ENCODE results near the gene ZNF628. TPM values are rescaled to one million over a fixed set of nuclear protein-coding genes. Genes with fewer than 3 reads are reported as not detected.
A peak's percentile ranks its signal among the peaks of the same experiment; 100 is the strongest.

ZNF628 gene
- total RNA-seq, 3 donors from 2014 or later = 2.1 to 4.4 (median 4.3) TPM

DNA sequence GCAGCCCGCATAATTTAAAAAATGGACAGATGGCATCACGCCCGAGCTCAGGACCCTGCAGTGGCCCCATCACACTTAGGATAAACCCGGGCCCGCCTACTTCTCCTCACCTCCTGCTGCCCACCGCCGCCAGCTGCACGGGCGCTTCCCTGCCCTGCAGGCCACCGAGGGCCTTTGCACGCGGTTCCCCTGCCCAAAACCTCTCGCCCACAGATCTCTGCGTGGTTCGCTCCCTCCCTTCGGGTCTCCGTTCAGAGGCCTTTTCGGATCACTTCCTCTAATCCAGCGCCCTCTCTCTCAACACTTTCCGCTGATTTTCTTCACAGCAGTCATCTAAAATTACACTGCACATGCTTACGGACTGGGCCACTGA is 35.1 kb upstream of the ZNF628 start:
- intact Hi-C loops (cut with DNase I; ENCODE audit: low total_unique reads) = no loop called here
- H3K27me3 ChIP-seq = peaks cover 20 to 88% of the 10 kb centered on the region in 2 donors

DNA sequence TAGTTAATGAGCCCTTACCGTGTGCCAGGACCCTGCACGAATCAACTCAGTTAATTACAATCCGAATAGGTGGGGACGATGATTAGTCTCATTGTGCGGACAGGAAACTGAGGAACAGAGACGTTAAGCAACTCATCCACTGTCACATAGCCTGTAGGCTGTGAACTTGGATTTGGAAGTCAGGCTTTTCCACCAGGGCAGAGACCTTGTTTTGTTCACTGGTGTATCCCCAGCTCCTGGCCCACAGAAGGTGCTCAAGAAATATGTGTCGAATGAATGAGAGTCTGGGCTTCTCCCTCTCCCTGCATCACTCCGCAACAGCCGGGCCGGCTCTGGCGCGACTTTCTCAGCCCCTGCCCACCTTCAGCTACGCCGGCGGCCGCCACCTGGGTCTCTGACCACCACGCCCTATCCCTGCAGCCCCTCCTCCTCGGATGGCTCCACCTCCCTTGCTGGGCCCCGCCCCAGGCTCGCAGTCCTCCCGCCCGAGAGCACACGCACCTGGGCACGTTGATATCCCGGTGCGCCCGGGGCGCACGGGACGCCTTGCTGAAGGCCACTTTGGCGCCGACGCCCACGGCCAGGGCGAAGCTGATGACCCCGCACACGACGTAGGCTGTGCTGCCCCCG is 34.6 kb upstream of the ZNF628 start:
- H3K9me3 ChIP-seq = no peaks in the 10 kb centered on the region
- no peak overlapping the region for H3K27ac ChIP-seq
- no peaks in the 10 kb centered on the region for H3K4me1 ChIP-seq
- peaks cover 20 to 85% of the 10 kb centered on the region in 2 donors for H3K27me3 ChIP-seq
- intact Hi-C loops (cut with DNase I; ENCODE audit: low total_unique reads) = no loop called here
- H3K36me3 ChIP-seq = no peaks in the 10 kb centered on the region
- H3K4me3 ChIP-seq = peak overlapping the region in 1 of 3 donors; percentile 46
- no peak for DNase-seq (ENCODE audit: low spot score in 2 of 2)
- TF ChIP-seq POLR2AphosphoS5 (IDR thresholded peaks at IDR 0.05) (no peak), POLR2A (IDR thresholded peaks at IDR 0.05) (no peak)
- TF ChIP-seq, protein P1, sequence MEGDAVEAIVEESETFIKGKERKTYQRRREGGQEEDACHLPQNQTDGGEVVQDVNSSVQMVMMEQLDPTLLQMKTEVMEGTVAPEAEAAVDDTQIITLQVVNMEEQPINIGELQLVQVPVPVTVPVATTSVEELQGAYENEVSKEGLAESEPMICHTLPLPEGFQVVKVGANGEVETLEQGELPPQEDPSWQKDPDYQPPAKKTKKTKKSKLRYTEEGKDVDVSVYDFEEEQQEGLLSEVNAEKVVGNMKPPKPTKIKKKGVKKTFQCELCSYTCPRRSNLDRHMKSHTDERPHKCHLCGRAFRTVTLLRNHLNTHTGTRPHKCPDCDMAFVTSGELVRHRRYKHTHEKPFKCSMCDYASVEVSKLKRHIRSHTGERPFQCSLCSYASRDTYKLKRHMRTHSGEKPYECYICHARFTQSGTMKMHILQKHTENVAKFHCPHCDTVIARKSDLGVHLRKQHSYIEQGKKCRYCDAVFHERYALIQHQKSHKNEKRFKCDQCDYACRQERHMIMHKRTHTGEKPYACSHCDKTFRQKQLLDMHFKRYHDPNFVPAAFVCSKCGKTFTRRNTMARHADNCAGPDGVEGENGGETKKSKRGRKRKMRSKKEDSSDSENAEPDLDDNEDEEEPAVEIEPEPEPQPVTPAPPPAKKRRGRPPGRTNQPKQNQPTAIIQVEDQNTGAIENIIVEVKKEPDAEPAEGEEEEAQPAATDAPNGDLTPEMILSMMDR (IDR thresholded peaks at IDR 0.05) = no peak

More for the DNA sequence above, 35.1 kb upstream of the ZNF628 start:
- Histone ChIP-seq H3K27ac (no peak overlapping the region), H3K36me3 (no peaks in the 10 kb centered on the region), H3K9me3 (no peaks in the 10 kb centered on the region), H3K4me3 (no peak overlapping the region), H3K4me1 (no peaks in the 10 kb centered on the region)
- TF ChIP-seq POLR2AphosphoS5 (IDR thresholded peaks at IDR 0.05) (no peak), POLR2A (IDR thresholded peaks at IDR 0.05) (no peak)
- TF ChIP-seq, protein P1 (IDR thresholded peaks at IDR 0.05) = no peak
- DNase-seq (ENCODE audit: low spot score in 2 of 2) = no peak

DNA sequence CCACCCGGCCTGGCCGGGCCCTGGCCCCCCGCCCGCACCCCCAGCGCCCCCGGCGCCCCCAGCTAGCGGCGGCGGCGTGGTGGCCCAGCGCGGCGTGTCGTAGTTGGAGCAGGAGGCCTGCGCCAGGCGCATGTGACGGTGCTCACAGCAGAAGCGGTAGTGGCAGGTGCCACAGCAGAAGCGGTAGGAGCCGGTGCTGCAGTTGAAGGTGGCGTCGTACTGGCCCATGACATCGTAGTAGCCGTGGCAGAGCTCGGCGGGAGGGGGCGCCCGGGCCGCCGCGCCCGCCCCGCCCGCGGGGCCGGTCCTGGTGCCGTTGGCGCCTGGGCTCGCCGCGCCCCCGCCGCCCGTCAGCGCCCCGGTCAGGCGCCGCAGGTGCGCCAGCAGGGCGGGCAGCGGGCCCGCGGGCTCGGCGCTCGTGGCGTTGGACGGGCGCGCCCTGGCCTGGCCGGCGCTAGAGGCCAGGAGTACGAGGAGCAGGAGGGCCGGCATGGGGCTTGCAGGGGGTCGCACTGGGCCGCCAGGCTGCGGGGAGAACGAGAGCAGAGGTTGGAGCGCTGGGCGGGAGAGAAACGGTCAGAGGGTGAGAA is 34.0 kb upstream of the ZNF628 start:
- TF ChIP-seq, protein P1 (IDR thresholded peaks at IDR 0.05) = no peak
- TF ChIP-seq POLR2A (IDR thresholded peaks at IDR 0.05) (no peak), POLR2AphosphoS5 (IDR thresholded peaks at IDR 0.05) (no peak)
- Histone ChIP-seq H3K9me3 (no peaks in the 10 kb centered on the region), H3K4me1 (no peaks in the 10 kb centered on the region), H3K27ac (no peak overlapping the region), H3K4me3 (peak overlapping the region in 1 of 3 donors; percentile 46), H3K36me3 (no peaks in the 10 kb centered on the region), H3K27me3 (peaks cover 20 to 79% of the 10 kb centered on the region in 2 donors)
- DNase-seq (ENCODE audit: low spot score in 2 of 2) = no peak
- intact Hi-C loops (cut with DNase I; ENCODE audit: low total_unique reads) = no loop called here

DNA sequence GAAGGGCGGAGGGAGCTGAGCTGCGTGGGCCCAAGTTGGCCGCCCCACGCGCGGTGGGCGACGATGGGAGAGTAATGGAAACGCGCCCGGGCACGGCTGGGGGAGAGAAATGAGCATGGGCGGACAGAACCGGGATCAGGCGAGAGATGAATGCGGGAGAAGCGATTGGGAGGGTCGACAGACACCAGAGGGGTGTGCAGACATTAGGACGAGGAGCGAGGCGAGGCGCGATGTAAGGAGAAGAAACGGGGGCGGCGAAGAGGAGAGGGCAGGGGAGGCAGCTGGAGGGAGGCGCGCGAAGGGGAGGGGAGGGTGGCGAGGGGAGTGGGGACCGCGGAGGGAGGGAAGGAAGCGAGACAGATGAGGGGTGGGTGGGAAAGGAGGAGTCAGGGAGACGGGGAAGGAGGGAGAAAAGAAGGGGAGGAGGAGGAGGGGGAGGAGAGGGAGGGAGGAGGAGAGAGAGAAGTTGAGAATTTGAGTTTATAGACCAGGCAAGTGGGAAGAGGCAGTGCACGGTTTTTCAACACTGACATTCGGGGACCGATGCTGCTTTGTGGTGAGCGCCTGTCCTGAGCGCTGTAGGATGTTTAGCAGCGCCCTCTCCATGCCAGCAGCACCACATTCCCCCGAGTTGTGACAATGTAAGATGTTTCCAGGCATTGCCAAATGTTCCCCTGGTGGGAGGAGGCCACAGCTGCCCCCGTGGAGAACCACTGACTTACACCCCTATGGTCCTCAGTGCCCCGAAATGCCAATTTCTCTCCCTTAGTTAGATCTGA is 33.2 kb upstream of the ZNF628 start, which contains the start of gene SHISA7:
TSS of gene SHISA7 (minus strand) at position 256 of the 779 bp plus-strand sequence. CDS start 437 bp downstream, outside the sequence.
- no peak for DNase-seq (ENCODE audit: low spot score in 2 of 2)
- H3K4me1 ChIP-seq = no peaks in the 10 kb centered on the region
- no peak within 1 kb of the TSS for H3K27ac ChIP-seq
- no peaks in the 10 kb centered on the region for H3K36me3 ChIP-seq
- H3K9me3 ChIP-seq = no peaks in the 10 kb centered on the region
- peak within 1 kb of the TSS in 1 of 3 donors; percentile 46 for H3K4me3 ChIP-seq
- no peak for TF ChIP-seq POLR2A (IDR thresholded peaks at IDR 0.05)
- H3K27me3 ChIP-seq = peaks cover 20 to 71% of the 10 kb centered on the region in 2 donors
- intact Hi-C loops (cut with DNase I; ENCODE audit: low total_unique reads) = no loop called here

DNA sequence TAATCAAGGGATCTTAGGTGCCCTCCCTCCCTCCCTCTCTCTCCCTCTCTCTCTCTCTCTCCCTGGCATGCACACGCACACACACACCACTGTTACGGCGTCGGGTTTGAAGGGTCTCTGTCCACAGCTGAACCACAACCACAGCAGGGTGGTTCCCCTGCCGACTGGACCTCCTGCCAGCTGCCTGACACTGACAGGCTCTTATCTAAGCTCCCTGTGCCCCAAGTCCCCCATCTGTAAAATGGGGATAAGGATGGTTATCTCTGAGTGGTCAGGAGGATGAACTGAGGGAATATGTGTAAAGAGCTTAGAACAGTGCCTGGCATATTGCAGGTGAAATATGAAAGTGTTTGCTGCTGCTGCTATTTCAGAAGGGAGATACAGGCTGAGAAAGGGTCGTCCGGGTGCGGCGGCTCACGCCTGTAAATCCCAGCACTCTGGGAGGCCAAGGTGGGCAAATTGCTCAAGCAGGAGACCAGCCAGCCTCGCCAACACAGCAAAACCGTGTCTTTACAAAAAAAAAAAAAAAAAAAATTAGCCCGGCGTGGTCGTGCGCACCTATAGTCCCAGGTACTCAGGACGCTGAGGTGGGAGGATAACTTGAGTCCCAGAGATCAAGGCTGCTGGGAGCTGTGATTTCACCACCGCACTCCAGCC is 32.5 kb upstream of the ZNF628 start:
- Histone ChIP-seq H3K4me3 (no peak overlapping the region), H3K4me1 (no peaks in the 10 kb centered on the region), H3K27ac (no peak overlapping the region), H3K9me3 (no peaks in the 10 kb centered on the region), H3K36me3 (no peaks in the 10 kb centered on the region), H3K27me3 (peaks cover 19 to 64% of the 10 kb centered on the region in 2 donors)
- intact Hi-C loops (cut with DNase I; ENCODE audit: low total_unique reads) = no loop called here
- DNase-seq (ENCODE audit: low spot score in 2 of 2) = no peak
- no peak for TF ChIP-seq POLR2A (IDR thresholded peaks at IDR 0.05)
- TF ChIP-seq POLR2AphosphoS5 (IDR thresholded peaks at IDR 0.05) = no peak
- TF ChIP-seq, protein P1 (IDR thresholded peaks at IDR 0.05) = no peak
